GM12892 (cell line): ENCODE results near the gene CAPN1.
"Not testable (repeated sequence)": the region's sequence is repeated elsewhere in the genome, so short reads cannot be mapped to it uniquely, and the experiment has no call there.

Experiments used
- DNase-seq: peaks from one replicate; pipeline ENCODE4 v3.0.0; 2011; ENCODE audit not compliant: insufficient read length
- FAIRE-seq: peaks from 2 replicates; lab custom pipeline; 2011; peaks lifted over from hg19 to GRCh38; lab: Jason Lieb, UNC
- POLR2A ChIP-seq: IDR thresholded peaks from 2 replicates; pipeline ENCODE4 v1.6.1; 2011; ENCODE audit warnings: low read depth, low read length, control low read depth
- POLR2AphosphoS5 ChIP-seq: IDR thresholded peaks from 2 replicates; pipeline ENCODE4 v1.6.1; 2011; ENCODE audit warnings: low read depth, low read length, control low read depth
- TAF1 ChIP-seq: IDR thresholded peaks from 2 replicates; pipeline ENCODE4 v1.6.1; 2011; ENCODE audit warnings: low read depth, mild to moderate bottlenecking, control low read depth, low read length, borderline replicate concordance

CAPN1 gene

GRCh38 chr11:65147352-65148075, 34.2 kb upstream of the CAPN1 start:
- TF ChIP-seq TAF1 (no peak), POLR2A (no peak), POLR2AphosphoS5 (no peak)
- no peak for DNase-seq
- FAIRE-seq: no peak

DNA sequence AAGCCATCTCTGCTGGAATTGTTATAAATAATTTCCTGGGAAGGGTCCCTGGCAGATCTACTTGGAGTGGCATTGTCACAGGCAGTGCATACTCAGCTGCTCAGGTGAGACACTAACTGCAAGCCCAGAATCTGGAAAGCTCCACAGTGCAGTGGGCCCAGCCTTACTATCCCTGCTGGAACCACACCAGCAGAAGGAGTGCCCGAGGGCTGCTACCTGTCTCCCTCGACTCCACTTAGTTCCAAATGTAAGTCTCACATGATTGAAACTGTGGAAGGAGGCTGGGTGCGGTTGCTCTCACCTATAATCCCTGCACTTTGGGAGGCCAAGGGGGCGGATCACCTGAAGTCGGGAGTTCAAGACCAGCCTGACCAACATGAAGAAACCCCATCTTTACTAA, 33.1 kb upstream of the CAPN1 start:
- no peak for FAIRE-seq
- TF ChIP-seq POLR2AphosphoS5: no peak
- TF ChIP-seq POLR2A: no peak
- TF ChIP-seq TAF1: no peak
- no peak for DNase-seq

DNA sequence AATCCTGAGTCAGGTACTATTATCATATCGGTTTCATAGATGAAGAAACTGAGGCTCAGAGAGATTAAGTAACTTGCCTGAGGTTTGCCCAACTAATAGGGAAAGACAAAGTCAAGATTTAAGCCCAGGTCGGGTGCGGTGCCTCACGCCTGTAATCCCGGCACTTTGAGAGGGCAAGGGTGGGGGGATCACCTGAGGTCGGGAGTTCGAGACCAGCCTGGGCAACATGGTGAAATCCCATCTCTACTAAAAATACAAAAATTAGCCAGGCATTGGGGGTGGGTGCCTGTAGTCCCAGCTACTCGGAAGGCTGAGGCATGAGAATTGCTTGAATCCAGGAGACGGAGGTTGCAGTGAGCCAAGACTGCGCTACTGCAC, 31.6 kb upstream of the CAPN1 start:
- not testable (repeated sequence) for DNase-seq, FAIRE-seq

DNA sequence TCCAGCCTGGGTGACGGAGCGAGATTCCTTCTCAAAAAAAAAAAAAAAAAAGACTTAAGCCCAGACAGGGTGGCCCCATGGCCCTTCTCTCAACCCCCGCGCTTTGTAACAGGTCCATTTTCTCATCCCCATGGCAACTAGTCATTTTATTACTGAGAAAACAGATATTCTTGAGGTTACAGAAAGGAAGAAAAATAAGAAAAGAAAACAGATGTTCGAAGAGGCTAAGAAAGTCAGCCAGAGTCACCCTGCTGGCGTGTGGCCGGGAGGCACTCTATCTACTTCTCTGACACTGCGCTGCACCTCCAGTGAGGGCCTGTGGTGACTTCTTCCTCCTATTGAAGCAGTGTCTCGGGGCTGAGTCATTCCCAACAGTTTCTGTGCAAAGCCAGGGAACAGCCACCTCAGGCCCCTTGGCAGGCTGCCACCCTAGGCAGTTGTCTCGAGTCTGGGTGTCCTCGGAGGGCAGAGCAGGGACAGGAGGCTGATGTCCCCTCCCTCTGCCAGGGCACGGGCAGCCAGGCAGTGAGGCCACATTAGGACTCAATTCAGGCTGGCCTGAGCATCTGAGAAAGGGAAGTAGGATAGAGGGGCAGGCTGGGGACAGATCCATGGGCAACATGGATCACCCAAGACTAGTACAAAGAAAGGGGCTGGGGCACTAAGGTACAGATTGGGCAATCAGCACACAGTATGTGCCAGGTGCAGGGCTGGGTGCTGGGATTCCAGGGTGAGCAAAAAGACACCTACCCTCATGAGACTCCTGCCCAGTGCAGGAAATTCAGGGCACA, 31.0 kb upstream of the CAPN1 start:
- FAIRE-seq (peak; percentile 56), DNase-seq (no peak)
- TF ChIP-seq POLR2A: no peak

DNA sequence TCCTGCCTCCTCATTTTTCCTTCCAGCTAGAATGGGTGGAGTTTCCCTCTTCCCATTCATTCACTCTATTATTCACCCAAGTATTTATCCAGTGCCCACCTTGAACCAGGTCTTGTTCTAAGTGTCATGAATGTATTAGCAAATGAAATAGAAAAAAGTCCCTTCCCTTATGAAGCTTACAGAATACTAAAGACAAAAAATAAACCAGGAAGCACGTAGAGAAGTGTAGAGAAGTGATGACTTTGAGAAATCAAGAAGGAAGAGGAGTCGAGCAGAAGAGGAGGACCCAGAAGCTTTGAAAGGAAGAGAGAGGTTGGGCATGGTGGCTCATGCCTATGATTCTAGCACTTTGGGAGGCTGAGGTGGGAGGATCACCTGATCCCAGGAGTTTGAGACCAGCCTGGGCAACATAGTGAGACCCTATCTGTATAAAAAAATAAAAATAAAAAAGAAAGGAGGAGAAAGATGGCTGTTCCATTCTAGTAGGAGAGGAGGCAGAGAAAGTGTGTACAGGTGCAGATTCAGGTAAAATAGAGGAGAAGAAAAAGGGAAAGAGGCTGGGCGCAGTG, 30.3 kb upstream of the CAPN1 start:
- DNase-seq (no peak), FAIRE-seq (no peak)

GRCh38 chr11:65152122-65152521, 29.6 kb upstream of the CAPN1 start:
- TF ChIP-seq TAF1: no peak
- TF ChIP-seq POLR2A: no peak
- no peak for TF ChIP-seq POLR2AphosphoS5
- FAIRE-seq (no peak), DNase-seq (no peak)

More for the DNA sequence above, 30.3 kb upstream of the CAPN1 start:
- no peak for TF ChIP-seq POLR2A
- no peak for TF ChIP-seq POLR2AphosphoS5
- no peak for TF ChIP-seq TAF1

DNA sequence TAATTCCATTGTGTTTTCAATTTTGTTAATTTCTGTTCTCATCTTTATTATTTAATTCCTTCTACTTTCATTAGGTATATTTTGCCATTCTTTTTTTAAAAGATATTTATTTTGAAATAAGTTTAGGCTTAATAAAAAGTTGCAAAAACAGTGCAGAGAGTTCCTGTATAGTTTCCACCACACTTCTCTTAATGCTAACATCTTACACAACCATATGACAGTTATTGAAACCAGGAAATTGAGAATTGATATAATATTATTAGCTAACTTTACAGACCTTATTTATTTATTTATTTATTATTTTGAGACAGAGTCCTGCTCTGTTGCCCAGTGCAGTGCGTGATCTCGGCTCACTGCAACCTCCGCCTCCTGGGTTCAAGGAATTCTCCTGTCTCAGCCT, 25.5 kb upstream of the CAPN1 start:
- DNase-seq: no peak
- TF ChIP-seq POLR2A: no peak
- TF ChIP-seq POLR2AphosphoS5: no peak
- no peak for TF ChIP-seq TAF1
- no peak for FAIRE-seq

- TF ChIP-seq POLR2A: no peak
- no peak for TF ChIP-seq TAF1
- TF ChIP-seq POLR2AphosphoS5: no peak
- FAIRE-seq (no peak), DNase-seq (no peak)
Measured at GRCh38 chr11:65156926-65157325, 24.8 kb upstream of the CAPN1 start.

GRCh38 chr11:65157336-65157735, 24.4 kb upstream of the CAPN1 start:
- no peak for TF ChIP-seq TAF1
- no peak for TF ChIP-seq POLR2AphosphoS5
- no peak for TF ChIP-seq POLR2A
- DNase-seq (no peak), FAIRE-seq (no peak)

- TF ChIP-seq POLR2A (no peak), POLR2AphosphoS5 (no peak), TAF1 (no peak)
- FAIRE-seq (peak; percentile 17), DNase-seq (no peak)
Measured at GRCh38 chr11:65159012-65159411, 22.7 kb upstream of the CAPN1 start.

GRCh38 chr11:65160643-65161042, 21.1 kb upstream of the CAPN1 start:
- TF ChIP-seq POLR2A (no peak), TAF1 (no peak), POLR2AphosphoS5 (no peak)
- DNase-seq (no peak), FAIRE-seq (no peak)

- FAIRE-seq (no peak), DNase-seq (no peak)
- TF ChIP-seq POLR2AphosphoS5 (no peak), TAF1 (no peak), POLR2A (no peak)
Measured at GRCh38 chr11:65163684-65164083, 18.0 kb upstream of the CAPN1 start.
